ENCODE results near the gene PSMA1.

Gene PSMA1

GRCh38 chr11:14529321-14529720, 9.1 kb upstream of the PSMA1 start:
- DNase-seq = no peak

GRCh38 chr11:14522801-14523200, 2.6 kb upstream of the PSMA1 start:
- no peak for DNase-seq

- DNase-seq = no peak
Observed at GRCh38 chr11:14522245-14522644, 2.1 kb upstream of the PSMA1 start.

- no peak for DNase-seq
Observed at GRCh38 chr11:14520747-14521151, 563 bp upstream of the PSMA1 start.

- DNase-seq = no peak
Observed at GRCh38 chr11:14519597-14519916, 629 bp downstream of the PSMA1 start.

- no peak for DNase-seq
Observed at GRCh38 chr11:14518820-14519219, 1.4 kb downstream of the PSMA1 start.

GRCh38 chr11:14513800-14514199, 6.4 kb downstream of the PSMA1 start:
- no peak for DNase-seq

GRCh38 chr11:14506532-14506931, 13.7 kb downstream of the PSMA1 start:
- DNase-seq = no peak

GRCh38 chr11:14503023-14503422, 17.2 kb downstream of the PSMA1 start:
- DNase-seq = no peak

- DNase-seq = no peak
Observed at GRCh38 chr11:14502039-14502438, 18.1 kb downstream of the PSMA1 start.

- DNase-seq = peak in 1 of 2 experiments; percentile 18
Observed at GRCh38 chr11:14500181-14500651, 20.0 kb downstream of the PSMA1 start.

- peak; percentile 67 to 72 for DNase-seq
Observed at GRCh38 chr11:14499560-14500180, 20.5 kb downstream of the PSMA1 start, which contains the start of gene COPB1. TSS of gene COPB1 (minus strand) at chr11:14499811. CDS start at chr11:14498928, 883 bp downstream.

GRCh38 chr11:14499178-14499559, 21.0 kb downstream of the PSMA1 start:
- DNase-seq = no peak

- DNase-seq = no peak
Observed at GRCh38 chr11:14480716-14481115, 39.5 kb downstream of the PSMA1 start.

GRCh38 chr11:14471127-14471526, 49.1 kb downstream of the PSMA1 start:
- no peak for DNase-seq

GRCh38 chr11:14463623-14464022, 56.6 kb downstream of the PSMA1 start:
- no peak for DNase-seq

- DNase-seq = no peak
Observed at GRCh38 chr11:14460147-14460546, 60.0 kb downstream of the PSMA1 start.

GRCh38 chr11:14458377-14458776, 61.8 kb downstream of the PSMA1 start:
- no peak for DNase-seq

GRCh38 chr11:14455648-14456430, 64.3 kb downstream of the PSMA1 start:
- DNase-seq = no peak
